Activated T-cell treated with anti-CD3 and anti-CD28 coated beads for 48 hours (primary cell): Measurements from ENCODE around the gene DRC1.
"Not testable (repeated sequence)": the region's sequence is repeated elsewhere in the genome, so short reads cannot be mapped to it uniquely, and the experiment has no call there.

Experiments
- DNase-seq: peaks from one replicate; pipeline ENCODE4 v3.0.0-alpha.2; 2020; ENCODE audit warnings: low read depth

Gene DRC1

DNA sequence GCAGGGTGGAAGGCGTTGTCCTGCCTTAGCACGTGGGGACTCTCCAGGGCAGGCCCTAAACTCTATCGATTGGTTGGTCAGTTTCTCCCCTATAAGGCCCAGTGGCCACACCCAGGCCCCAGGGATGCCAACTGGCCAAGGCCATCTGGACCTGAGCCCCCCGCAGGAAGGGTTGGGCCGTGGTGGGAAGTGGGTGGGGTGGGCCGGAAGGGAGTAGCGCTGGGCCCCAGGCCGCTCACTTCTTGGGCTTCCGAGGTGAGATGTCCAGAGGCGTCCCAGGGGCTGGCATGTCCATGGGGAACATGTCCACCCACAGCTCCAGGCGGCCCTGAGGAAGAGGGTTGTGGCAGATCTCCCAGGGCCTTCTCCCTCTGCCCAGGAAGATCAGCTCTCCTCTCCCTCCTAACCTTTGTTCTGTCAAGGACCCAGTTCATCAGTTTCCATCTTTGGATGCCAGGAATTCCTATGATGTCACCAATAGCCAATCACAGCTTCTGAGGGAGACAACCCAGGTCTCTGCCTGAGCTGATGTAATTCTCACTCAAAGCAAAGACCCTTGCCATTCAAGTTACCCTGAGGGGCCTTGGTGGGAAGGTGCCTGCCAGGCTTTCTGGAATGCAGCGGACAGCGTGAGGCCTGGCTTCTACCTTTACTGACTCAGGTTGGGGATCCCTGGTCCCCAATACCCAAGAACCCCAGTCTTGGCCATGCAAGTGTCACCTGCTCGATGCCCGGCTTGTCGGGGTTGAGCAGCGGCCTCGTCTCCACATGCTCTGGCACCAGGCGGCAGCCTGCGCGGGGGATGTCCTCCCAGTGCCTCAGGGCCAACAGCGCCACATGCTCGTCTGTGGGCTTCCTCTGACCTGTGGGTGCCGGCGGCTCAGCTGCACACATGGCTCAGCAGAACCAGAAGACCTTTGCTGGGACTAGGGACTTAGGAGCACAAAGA lies 61.8 kb downstream of the DRC1 start:
- DNase-seq, result no peak

GRCh38 chr2:26464390-26465265 lies 62.9 kb downstream of the DRC1 start:
- no peak for DNase-seq

GRCh38 chr2:26465266-26465925 lies 63.7 kb downstream of the DRC1 start:
- no peak for DNase-seq

- no peak for DNase-seq
Observed at GRCh38 chr2:26465981-26466471, 64.3 kb downstream of the DRC1 start.

DNA sequence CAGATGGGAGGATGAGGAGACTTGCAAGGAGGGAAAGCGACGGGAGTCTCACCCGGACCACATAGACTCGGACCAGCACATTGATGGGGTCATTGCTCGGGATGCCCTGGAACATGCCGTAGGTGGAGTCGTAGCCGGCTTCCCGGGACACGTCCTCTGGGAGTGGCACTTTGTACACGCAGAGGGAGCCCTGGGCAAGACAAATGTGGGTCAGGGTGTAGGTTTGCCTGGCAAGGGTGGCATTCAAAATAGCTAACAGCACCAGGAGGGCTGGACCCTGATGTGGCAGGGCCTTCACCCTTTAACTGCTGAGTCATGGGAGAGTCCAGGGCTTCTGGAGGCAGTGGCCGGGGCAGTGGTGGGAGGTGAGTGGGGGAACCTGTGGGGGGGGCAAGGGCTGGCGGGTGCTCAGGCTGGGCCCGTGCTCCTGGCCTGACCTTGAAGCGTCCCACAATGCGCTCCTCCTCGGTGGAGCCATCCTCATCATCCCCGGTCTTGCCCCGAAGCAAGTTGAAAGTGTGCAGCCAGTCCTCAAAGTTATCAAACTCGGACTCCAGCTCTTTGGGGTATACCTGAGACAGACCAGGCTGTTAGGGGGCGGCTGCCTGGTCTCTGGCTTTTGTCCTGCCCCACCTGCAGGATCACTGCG lies 65.1 kb downstream of the DRC1 start:
- DNase-seq, result no peak

- not testable (repeated sequence) for DNase-seq
Observed at GRCh38 chr2:26468544-26468943, 66.8 kb downstream of the DRC1 start.

DNA sequence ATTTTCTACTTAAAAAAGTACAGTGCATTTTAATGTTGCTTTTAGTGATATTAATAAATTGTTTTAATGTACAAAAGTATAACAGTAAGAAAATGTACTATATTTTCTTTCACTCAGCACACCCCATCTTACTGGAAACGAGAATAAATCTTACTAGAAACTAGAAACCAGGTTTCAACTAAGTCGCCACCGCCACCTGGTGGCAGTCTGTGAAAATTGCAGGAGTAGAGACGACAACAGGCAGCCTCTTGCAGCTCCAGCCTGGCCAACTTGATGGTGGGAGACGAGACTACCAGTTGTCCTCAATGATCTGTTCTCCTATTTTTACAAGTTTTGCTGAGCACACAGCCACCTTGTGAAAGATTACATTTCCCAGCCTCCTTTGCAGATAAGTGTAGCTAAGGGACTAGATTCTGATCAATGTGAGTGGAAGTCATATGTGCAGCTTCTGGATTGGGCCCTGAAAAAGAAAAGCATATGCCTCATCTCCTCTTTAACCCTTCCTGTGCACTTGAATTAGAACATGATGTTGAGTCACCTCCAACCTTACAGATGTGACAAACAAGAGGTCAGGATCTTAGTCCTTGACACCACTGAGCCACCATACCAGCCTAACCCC lies 67.5 kb downstream of the DRC1 start:
- DNase-seq, result peak; percentile 65

DNA sequence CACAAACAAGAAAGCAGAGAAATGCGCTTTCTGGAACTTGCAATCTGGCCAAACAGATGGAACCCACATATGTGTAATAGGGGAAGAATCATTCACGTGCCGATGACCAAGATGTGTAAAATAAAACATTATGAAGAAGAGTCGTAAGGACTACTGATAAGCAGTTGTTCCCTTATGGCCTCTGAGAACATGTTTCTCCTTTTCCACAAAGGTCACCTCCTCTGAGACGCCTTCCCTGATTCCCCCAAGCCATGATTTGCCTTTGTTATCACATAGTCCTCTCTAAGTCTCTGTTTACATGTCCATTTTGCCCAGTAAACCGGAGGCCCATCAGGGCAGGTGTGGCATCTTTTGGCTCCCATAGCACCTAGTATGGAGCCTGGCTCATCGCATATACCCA lies 68.2 kb downstream of the DRC1 start:
- DNase-seq, result no peak

DNA sequence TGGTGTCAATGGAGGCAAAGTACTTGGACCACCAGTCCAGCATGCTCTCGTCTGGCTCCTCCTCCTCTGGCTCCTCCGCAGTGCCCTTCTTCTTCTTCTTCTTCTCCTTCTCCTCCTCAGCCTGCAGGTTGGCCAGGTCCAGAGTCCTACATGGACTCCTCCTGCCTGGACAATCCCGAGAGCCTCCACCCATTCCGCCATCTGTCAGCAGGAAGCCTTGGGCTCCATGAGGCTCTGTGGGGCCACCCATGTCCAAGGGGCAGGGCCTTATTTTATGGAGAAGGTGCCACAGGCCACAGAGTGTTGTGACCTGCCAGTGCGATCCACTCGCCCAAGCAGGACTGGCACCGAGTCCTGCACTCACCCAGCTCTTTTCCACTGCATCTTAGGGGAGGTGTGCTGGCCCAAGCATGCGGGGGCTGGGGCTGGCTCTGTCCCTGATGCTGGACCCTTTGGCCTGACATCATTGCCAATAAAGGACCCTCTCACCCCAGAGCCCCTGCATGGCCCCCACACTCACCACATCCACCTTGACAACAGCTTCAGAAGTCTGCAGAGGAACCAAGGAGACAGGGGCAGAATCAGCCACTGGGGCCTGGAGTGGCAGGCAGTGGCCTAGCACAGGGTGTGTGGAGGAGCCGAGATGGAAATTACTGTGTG lies 69.0 kb downstream of the DRC1 start:
- no peak for DNase-seq

GRCh38 chr2:26471289-26471688 lies 69.6 kb downstream of the DRC1 start:
- DNase-seq, result no peak

DNA sequence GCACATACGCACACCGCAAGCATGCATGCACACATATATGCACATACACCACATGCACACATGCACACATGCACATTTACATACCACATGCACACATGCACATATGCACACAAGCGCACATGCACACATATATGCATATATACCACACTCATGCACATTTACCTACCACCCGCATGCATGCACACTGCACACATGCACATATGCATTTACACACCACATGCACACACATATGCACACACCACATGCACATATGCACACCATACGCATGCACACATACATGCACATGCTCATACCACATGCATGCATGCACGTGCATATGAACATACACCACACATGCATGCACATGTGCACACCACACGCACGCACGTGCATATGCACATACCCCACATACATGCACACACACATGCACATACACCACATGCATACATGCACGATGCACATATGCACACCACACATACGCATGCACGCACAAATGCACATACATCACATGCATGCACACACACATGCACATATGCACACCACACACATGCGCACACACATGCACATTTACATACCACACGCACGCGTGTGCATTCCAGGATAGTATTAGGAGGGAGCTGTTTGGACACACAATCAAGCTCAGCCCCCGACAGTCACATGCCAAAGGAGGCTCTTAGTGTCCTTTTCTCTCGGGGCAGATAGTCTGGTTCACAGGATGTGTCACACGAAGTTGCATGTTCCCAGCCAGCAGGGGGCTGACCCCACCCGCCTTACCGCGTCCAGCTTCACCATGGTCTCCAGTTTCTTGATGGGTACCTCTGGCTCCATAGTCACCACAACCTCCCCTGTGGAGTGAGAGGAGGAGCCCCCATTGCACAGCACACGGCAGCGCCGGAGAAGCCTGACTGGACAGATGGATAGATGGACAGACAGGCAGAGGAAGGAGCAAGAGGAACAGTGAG lies 70.3 kb downstream of the DRC1 start:
- no peak for DNase-seq

DNA sequence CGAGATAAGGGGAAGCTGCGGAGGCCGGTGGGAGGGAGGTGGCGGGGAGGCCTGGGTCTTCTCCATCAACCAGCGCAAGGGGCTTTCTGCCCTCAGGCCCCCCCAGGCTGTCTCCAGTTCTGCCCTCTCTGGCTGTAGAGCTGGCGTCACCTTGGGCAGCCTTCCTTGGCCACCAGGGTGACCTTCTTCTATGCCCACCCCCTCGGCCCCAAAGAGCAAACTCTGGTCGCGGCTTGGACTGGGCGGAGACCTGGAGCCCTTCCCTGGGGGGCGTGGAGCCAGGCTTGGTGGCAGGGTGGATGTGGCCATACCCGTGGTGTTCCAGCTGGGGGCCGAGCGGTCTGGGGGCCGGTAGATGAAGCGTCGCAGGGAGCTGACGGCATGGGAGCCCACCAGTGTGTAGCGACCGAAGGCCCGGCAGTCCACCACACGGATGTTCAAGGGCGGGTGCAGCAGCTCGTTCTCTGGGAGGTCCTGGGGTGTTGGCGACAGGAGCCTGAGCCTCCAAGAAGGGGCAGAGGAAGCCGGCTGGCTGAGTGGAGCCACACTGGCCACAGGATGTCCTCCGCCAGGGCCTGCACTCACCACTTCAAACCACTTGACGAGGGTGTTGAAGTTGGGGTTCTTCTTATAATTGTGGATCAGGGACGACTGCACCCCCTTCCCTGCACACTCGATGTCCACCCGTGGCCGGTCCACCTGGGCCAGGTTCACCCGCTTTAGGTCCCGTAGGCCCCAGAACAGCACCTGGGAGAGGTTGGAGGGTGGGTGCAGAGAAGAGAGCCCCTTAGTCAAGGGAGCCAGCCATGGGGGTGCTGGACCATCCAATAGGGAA lies 71.3 kb downstream of the DRC1 start:
- no peak for DNase-seq

DNA sequence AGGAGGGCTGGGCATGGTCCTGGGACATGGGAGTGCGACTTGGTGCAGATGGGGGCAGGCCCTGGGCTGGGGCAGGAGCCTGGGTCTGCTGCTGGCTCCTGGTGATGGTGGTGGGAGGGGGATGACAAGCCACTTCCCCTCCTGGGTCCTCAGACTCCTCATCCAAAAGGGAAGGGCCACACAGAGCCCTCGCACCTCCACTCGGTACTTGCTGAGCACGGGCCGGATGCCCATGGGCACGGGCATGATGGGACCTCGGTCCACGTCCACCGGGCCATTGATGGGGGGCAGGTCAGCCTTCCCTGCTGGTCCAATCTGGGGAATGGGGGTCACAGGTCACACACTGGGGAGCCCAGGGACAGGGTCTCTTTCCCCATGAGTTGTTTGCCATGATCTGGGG lies 72.1 kb downstream of the DRC1 start:
- DNase-seq, result no peak

- no peak for DNase-seq
Observed at GRCh38 chr2:26474261-26474785, 72.6 kb downstream of the DRC1 start.

GRCh38 chr2:26475037-26475436 lies 73.3 kb downstream of the DRC1 start:
- no peak for DNase-seq

DNA sequence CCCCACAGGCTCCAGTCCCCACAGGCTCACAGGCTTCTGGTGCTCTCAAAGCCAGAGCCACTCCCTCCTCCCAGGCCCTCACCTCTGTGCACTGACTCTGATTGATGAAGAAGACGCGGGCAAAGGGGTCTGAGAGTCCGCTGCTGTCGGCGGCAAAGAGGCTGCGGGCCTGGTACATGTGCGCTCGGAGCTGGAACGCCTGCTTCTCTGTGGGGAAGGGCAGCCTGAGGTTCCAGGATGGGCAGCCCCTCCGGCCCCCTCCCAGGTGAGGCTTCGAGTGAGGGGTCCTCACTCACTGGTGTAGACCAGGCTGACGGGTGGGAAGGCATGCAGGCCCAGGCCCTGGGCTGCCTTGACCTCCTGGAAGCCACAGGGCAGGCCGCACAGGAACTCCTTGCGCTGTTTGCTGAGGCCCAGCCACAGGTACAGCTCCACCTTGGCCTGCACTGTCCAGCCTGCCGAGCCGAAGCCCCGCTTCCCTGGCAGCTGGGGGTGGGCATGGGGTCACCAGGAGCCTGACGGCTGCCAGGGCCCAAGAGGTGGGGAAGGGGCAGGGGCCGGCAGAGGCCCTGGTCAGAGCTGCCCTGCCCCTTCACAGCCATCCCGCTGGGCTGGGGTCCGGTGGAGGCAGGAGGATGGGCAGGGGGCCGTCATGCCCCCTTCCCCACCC lies 74.2 kb downstream of the DRC1 start:
- DNase-seq, result no peak

DNA sequence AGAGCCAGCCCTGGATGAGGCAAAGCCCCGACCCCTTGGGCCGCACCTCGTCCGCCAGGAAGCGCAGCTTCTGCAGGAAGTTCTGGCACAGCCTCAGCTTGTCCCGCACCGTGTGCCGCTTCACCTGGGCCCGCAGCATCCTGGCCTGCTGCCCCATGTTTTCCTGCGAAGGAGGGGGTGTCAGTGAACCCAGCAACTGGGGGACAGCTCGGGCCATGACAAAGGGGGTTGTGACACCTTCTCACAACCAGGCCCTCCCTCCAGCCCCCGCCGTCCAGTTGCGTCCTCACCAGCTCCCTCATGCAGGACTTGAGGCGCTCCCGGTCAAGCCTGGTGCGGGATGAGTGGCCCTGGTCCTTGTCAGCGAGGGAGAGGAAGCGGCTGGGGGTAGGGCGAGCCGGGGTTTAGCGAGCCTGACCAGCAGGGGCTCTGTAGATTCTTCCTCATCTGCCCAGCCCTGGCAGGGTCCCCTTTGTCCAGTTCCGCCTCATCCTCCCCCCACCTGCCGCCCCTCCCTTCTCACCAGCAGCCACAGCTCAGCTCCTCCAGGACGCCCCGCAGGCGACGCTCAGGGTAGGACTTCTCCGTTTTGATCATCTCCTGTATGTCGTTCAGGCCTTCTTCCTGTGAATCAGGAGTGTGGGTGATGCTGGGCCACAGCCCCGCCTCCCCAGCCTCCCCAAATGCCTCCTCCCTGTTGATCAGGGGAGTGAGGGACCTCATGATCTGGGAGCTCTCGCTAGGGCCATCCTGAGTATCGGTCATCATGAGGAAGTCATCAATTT lies 75.6 kb downstream of the DRC1 start:
- peak; percentile 15 for DNase-seq
